CD14-positive monocyte (primary cell): Measurements from ENCODE around the gene FSCN2. TPM values are rescaled to one million over a fixed set of nuclear protein-coding genes. Genes with fewer than 3 reads are reported as not detected.

Experiments
- DNase-seq, 3 donors: peaks; one replicate each; pipeline ENCODE4 v3.0.0-alpha.2; 2011 to 2022
- H2AFZ ChIP-seq: 2 replicates; pipeline ENCODE4 v1.6.0; 2012; ENCODE audit warnings: mild to moderate bottlenecking, low read depth, low read length, inconsistent platforms; ENCODE audit not compliant: insufficient read depth, poor library complexity, severe bottlenecking
- H3K27ac ChIP-seq, 2 donors: 1 replicate in 1 of 2; 2 replicates in 1 of 2; pipeline ENCODE4 v1.5.1; 2012 to 2013; ENCODE audit warnings: low read length in 2 of 2, control low read depth in 1 of 2, inconsistent platforms in 1 of 2, low read depth in 1 of 2, mild to moderate bottlenecking in 1 of 2
- H3K27me3 ChIP-seq, 2 donors: one replicate each; pipeline versions ENCODE4 v1.6.0 to v1.6.1; 2011 to 2013; ENCODE audit warnings: low read length in 2 of 2; ENCODE audit not compliant: control insufficient read depth in 2 of 2, insufficient read depth in 2 of 2
- H3K36me3 ChIP-seq, 2 donors: replicated peaks in 1 of 2; 1 replicate in 1 of 2; 2 replicates in 1 of 2; pipeline versions ENCODE4 v1.5.1 to v1.6.1; 2012 to 2013; ENCODE audit warnings: low read length in 2 of 2, control low read depth in 1 of 2, inconsistent platforms in 1 of 2, mild to moderate bottlenecking in 1 of 2; ENCODE audit not compliant: insufficient read depth in 2 of 2, control insufficient read depth in 1 of 2
- H3K4me1 ChIP-seq, 2 donors: 1 replicate in 1 of 2; 2 replicates in 1 of 2; pipeline versions ENCODE4 v1.5.1 to v1.6.1; 2012 to 2013; ENCODE audit warnings: low read length in 2 of 2, control low read depth in 1 of 2, inconsistent platforms in 1 of 2, mild to moderate bottlenecking in 1 of 2, moderate library complexity in 1 of 2; ENCODE audit not compliant: insufficient read depth in 2 of 2, control insufficient read depth in 1 of 2
- H3K4me2 ChIP-seq: replicated peaks from 2 replicates; pipeline ENCODE3; 2012; ENCODE audit warnings: low read length, moderate library complexity, mild to moderate bottlenecking; ENCODE audit not compliant: poor library complexity, severe bottlenecking; ENCODE audit errors: extremely low read depth
- H3K4me3 ChIP-seq, 3 experiments: fragments of 200-600 bp in 1 of 3; sonication (generic) in 1 of 3; replicated peaks in 1 of 3; 1 replicate in 2 of 3; 2 replicates in 1 of 3; pipeline ENCODE4 v1.5.1; 2011 to 2013; ENCODE audit warnings: low read length in 3 of 3, mild to moderate bottlenecking in 3 of 3, control low read depth in 2 of 3, low read depth in 2 of 3, inconsistent platforms in 1 of 3, moderate library complexity in 1 of 3
- H3K79me2 ChIP-seq: 2 replicates; pipeline ENCODE4 v1.6.0; 2012; ENCODE audit warnings: mild to moderate bottlenecking, control low read depth, inconsistent platforms, low read length, moderate library complexity; ENCODE audit not compliant: insufficient read depth
- H3K9ac ChIP-seq: 2 replicates; pipeline ENCODE4 v1.6.0; 2017; ENCODE audit warnings: low read length, mild to moderate bottlenecking; ENCODE audit not compliant: insufficient read depth, poor library complexity, severe bottlenecking
- H3K9me3 ChIP-seq, 2 donors: replicated peaks in 1 of 2; 1 replicate in 1 of 2; 2 replicates in 1 of 2; pipeline versions ENCODE4 v1.5.1 to v1.6.1; 2012 to 2013; ENCODE audit warnings: low read length in 2 of 2, control low read depth in 1 of 2; ENCODE audit not compliant: control insufficient read depth in 1 of 2, insufficient read depth in 1 of 2
- H4K20me1 ChIP-seq: 2 replicates; pipeline ENCODE4 v1.6.0; 2012; ENCODE audit warnings: mild to moderate bottlenecking, low read length, control low read depth, moderate library complexity; ENCODE audit not compliant: insufficient read depth
- H3K27ac Mint-ChIP-seq, 7 donors: one replicate each; pipeline ENCODE4 v1.8.0; 2020; ENCODE audit warnings: mild to moderate bottlenecking in 7 of 7, mixed read lengths in 7 of 7, moderate library complexity in 6 of 7, inconsistent platforms in 2 of 7
- H3K27me3 Mint-ChIP-seq, 3 donors: one replicate each; pipeline ENCODE4 v1.8.0; 2021 to 2022; ENCODE audit warnings: low read depth in 3 of 3, mild to moderate bottlenecking in 3 of 3, mixed read lengths in 3 of 3, moderate library complexity in 3 of 3, inconsistent platforms in 1 of 3
- H3K36me3 Mint-ChIP-seq, 2 donors: one replicate each; pipeline ENCODE4 v1.8.0; 2020; ENCODE audit warnings: mixed read lengths in 2 of 2, inconsistent platforms in 1 of 2, mild to moderate bottlenecking in 1 of 2
- H3K4me1 Mint-ChIP-seq: one replicate; pipeline ENCODE4 v1.8.0; 2020; ENCODE audit warnings: mild to moderate bottlenecking, mixed read lengths
- H3K4me3 Mint-ChIP-seq, 2 donors: one replicate each; pipeline ENCODE4 v1.8.0; 2020; ENCODE audit warnings: mild to moderate bottlenecking in 2 of 2, mixed read lengths in 2 of 2, moderate library complexity in 1 of 2
- H3K9me3 Mint-ChIP-seq, 7 donors: one replicate each; pipeline ENCODE4 v1.8.0; 2020 to 2022; ENCODE audit warnings: mixed read lengths in 7 of 7, mild to moderate bottlenecking in 6 of 7, moderate library complexity in 6 of 7, inconsistent platforms in 2 of 7
- CTCF ChIP-seq: fragments of 200-600 bp; IDR thresholded peaks from one replicate; pipeline ENCODE4 v1.8.0; 2022; ENCODE audit warnings: antibody characterized with exemption, mild to moderate bottlenecking
- WGBS: methylation state at CpG from one replicate; pipeline ENCODE4 v1.1.5; 2013; ENCODE audit warnings: missing lambda C conversion rate; ENCODE audit not compliant: insufficient coverage; 5-methylcytosine and 5-hydroxymethylcytosine counted together
- intact Hi-C, 2 donors: fragments of 100-400 bp; cut with micrococcal nuclease; formaldehyde crosslinking; loops; one replicate each; pipeline versions ENCODE4 v1.15.0 to v1.15.1; 2023
- polyA plus RNA-seq, 3 donors: library from polyadenylated mRNA; depleted of rRNA in 1 of 3; unstranded in 2 of 3; stranded (reverse) in 1 of 3; fragments of 300-500 nt in 2 of 3; fragments of >200 nt in 1 of 3; fragmentation: Illumina TruSeq in 2 of 3; gene quantifications; 1 replicate in 2 of 3; 2 replicates in 1 of 3; pipeline ENCODE4 v1.2.3, GENCODE V29; 2012 to 2021

The FSCN2 gene
- polyA plus RNA-seq, 3 donors, result 0.07 TPM; not detected in 2

- peaks cover 73 to 88% of the 10 kb centered on the region in 2 donors for H3K4me1 ChIP-seq
- peaks cover 87% of the 10 kb centered on the region for H3K79me2 ChIP-seq
- H3K4me2 ChIP-seq, result peak overlapping the region; percentile 91
- Mint-ChIP-seq H3K27me3 (peaks cover 0 to 2% (median 0%) of the 10 kb centered on the region in 3 donors), H3K4me1 (peaks cover 66% of the 10 kb centered on the region), H3K27ac (peak overlapping the region; percentile 79 to 94 (median 88)), H3K36me3 (peaks cover 33 to 37% of the 10 kb centered on the region in 2 donors), H3K9me3 (peaks cover 0 to 3% (median 0%) of the 10 kb centered on the region in 7 donors), H3K4me3 (peak overlapping the region; percentile 82 to 88)
- no peaks in the 10 kb centered on the region for H3K27me3 ChIP-seq
- no peak for TF ChIP-seq CTCF
- peak overlapping the region; percentile 60 to 94 (median 73) for H3K4me3 ChIP-seq
- H3K9ac ChIP-seq, result peak overlapping the region; percentile 82
- H3K27ac ChIP-seq, result peak overlapping the region; percentile 84 to 89
- peaks cover 25 to 26% of the 10 kb centered on the region in 2 donors for H3K36me3 ChIP-seq
- peak overlapping the region; percentile 77 for H2AFZ ChIP-seq
- WGBS, result under 1% methylated on average over 59 of the region's 64 CpGs
- no peaks in the 10 kb centered on the region for H3K9me3 ChIP-seq
- intact Hi-C loops, result loop anchor here (2.0 to 5.0 kb wide), 3 partner anchors 38 to 117 kb away; partner anchors contain the start of genes BAHCC1 (in 1 of the 2) and FAAP100 (in 1 of the 2)
- peak in 2 of 3 donors; percentile 37 to 41 for DNase-seq
- peaks cover 47% of the 10 kb centered on the region for H4K20me1 ChIP-seq
These were observed 14.3 kb upstream of the FSCN2 start for GRCh38 chr17:81513753-81514488.

DNA sequence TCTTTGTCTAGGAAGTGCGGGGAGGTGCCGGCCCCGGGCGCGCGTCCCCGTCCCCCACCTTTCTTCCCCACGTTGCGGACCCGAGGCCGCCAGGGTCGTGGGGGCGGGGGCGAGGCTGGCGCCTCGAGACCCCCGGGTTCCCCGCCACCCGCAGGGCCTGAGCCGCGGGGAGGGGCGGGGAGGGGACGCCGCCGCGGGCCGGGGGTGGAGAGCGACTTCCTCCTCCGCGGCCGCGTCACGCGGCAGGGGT is 13.8 kb upstream of the FSCN2 start:
- peaks cover 42% of the 10 kb centered on the region for H4K20me1 ChIP-seq
- peak overlapping the region; percentile 60 to 94 (median 73) for H3K4me3 ChIP-seq
- peak overlapping the region; percentile 77 for H2AFZ ChIP-seq
- intact Hi-C loops, result loop anchor here (2.0 to 5.0 kb wide), 3 partner anchors 38 to 117 kb away; partner anchors contain the start of genes BAHCC1 (in 1 of the 2) and FAAP100 (in 1 of the 2)
- peaks cover 28 to 32% of the 10 kb centered on the region in 2 donors for H3K36me3 Mint-ChIP-seq
- peak overlapping the region; percentile 60 to 86 (median 79) for H3K27ac Mint-ChIP-seq
- H3K9me3 Mint-ChIP-seq, result peaks cover 0 to 3% (median 0%) of the 10 kb centered on the region in 7 donors
- H3K79me2 ChIP-seq, result peaks cover 82% of the 10 kb centered on the region
- peaks cover 0 to 2% (median 0%) of the 10 kb centered on the region in 3 donors for H3K27me3 Mint-ChIP-seq
- H3K36me3 ChIP-seq, result peaks cover 20 to 21% of the 10 kb centered on the region in 2 donors
- peaks cover 61% of the 10 kb centered on the region for H3K4me1 Mint-ChIP-seq
- 0% methylated on average over 28 of the region's 34 CpGs for WGBS
- H3K27me3 ChIP-seq, result no peaks in the 10 kb centered on the region
- H3K4me1 ChIP-seq, result peaks cover 73 to 88% of the 10 kb centered on the region in 2 donors
- DNase-seq, result no peak
- peak overlapping the region; percentile 91 for H3K4me2 ChIP-seq
- H3K4me3 Mint-ChIP-seq, result peak overlapping the region; percentile 82 to 84
- no peak for TF ChIP-seq CTCF
- peak overlapping the region; percentile 84 to 89 for H3K27ac ChIP-seq
- H3K9me3 ChIP-seq, result no peaks in the 10 kb centered on the region
- peak overlapping the region; percentile 82 for H3K9ac ChIP-seq
